Mesenchymal stem cell (in vitro differentiated cells and primary cell): ENCODE results near the gene SENP5.

Source experiments
- DNase-seq: peaks from one replicate; pipeline ENCODE4 v3.0.0-alpha.2; 2013
- H2AFZ ChIP-seq: one replicate; pipeline ENCODE4 v1.6.1; 2013; ENCODE audit warnings: low read depth, mild to moderate bottlenecking, control low read depth, inconsistent platforms, low read length, moderate library complexity
- H2AK5ac ChIP-seq: 2 replicates; pipeline ENCODE4 v1.6.1; 2013; ENCODE audit warnings: low read length, moderate library complexity, mild to moderate bottlenecking, inconsistent platforms; ENCODE audit not compliant: severe bottlenecking
- H2BK120ac ChIP-seq: one replicate; pipeline ENCODE4 v1.6.1; 2013; ENCODE audit warnings: low read depth, mild to moderate bottlenecking, inconsistent platforms, low read length, moderate library complexity
- H2BK12ac ChIP-seq, 2 experiments: one replicate each; pipeline ENCODE4 v1.6.1; 2013; ENCODE audit warnings: inconsistent platforms in 2 of 2, low read length in 2 of 2, mild to moderate bottlenecking in 2 of 2, moderate library complexity in 2 of 2, control low read depth in 1 of 2
- H2BK15ac ChIP-seq: one replicate; pipeline ENCODE4 v1.6.1; 2013; ENCODE audit warnings: mild to moderate bottlenecking, low read depth, inconsistent platforms; ENCODE audit not compliant: poor library complexity, severe bottlenecking
- H2BK5ac ChIP-seq: 2 replicates; pipeline ENCODE4 v1.6.1; 2013; ENCODE audit warnings: low read depth, mild to moderate bottlenecking, low read length, control low read depth, inconsistent platforms; ENCODE audit not compliant: poor library complexity, severe bottlenecking
- H3K14ac ChIP-seq, 2 experiments: one replicate each; pipeline ENCODE4 v1.6.1; 2013; ENCODE audit warnings: inconsistent platforms in 2 of 2, low read length in 2 of 2, control low read depth in 1 of 2, mild to moderate bottlenecking in 1 of 2, moderate library complexity in 1 of 2
- H3K18ac ChIP-seq, 2 experiments: one replicate each; pipeline ENCODE4 v1.6.1; 2013; ENCODE audit warnings: inconsistent platforms in 2 of 2, low read length in 2 of 2, control low read depth in 1 of 2, low read depth in 1 of 2, mild to moderate bottlenecking in 1 of 2
- H3K23ac ChIP-seq, 2 experiments: one replicate each; pipeline ENCODE4 v1.6.1; 2013; ENCODE audit warnings: inconsistent platforms in 2 of 2, low read length in 2 of 2, mild to moderate bottlenecking in 2 of 2, moderate library complexity in 2 of 2, control low read depth in 1 of 2
- H3K27ac ChIP-seq: 2 replicates; pipeline ENCODE4 v1.5.1; 2013; ENCODE audit warnings: mild to moderate bottlenecking, moderate library complexity, low read length, control low read depth, inconsistent platforms; ENCODE audit not compliant: poor library complexity, severe bottlenecking
- H3K27me3 ChIP-seq, 2 experiments: 2 replicates each; pipeline versions ENCODE4 v1.6.1 to v1.7.0; 2013; ENCODE audit warnings: low read length in 2 of 2, mild to moderate bottlenecking in 2 of 2, moderate library complexity in 2 of 2, control low read depth in 1 of 2, inconsistent platforms in 1 of 2; ENCODE audit not compliant: control insufficient read depth in 1 of 2, insufficient read depth in 1 of 2
- H3K36me3 ChIP-seq, 2 experiments: 2 replicates each; pipeline versions ENCODE4 v1.6.1 to v1.7.0; 2013; ENCODE audit warnings: low read length in 2 of 2, control low read depth in 1 of 2, inconsistent platforms in 1 of 2, low read depth in 1 of 2, mild to moderate bottlenecking in 1 of 2; ENCODE audit not compliant: insufficient read depth in 2 of 2, control insufficient read depth in 1 of 2
- H3K4ac ChIP-seq, 2 experiments: one replicate each; pipeline ENCODE4 v1.6.1; 2013; ENCODE audit warnings: inconsistent platforms in 2 of 2, low read length in 2 of 2, mild to moderate bottlenecking in 2 of 2, moderate library complexity in 2 of 2, control low read depth in 1 of 2, low read depth in 1 of 2
- H3K4me1 ChIP-seq: 2 replicates; pipeline ENCODE4 v1.6.1; 2013; ENCODE audit warnings: low read depth, low read length, control low read depth; ENCODE audit not compliant: control insufficient read depth, insufficient read depth
- H3K4me2 ChIP-seq: 2 replicates; pipeline ENCODE4 v1.6.1; 2013; ENCODE audit warnings: low read length, mild to moderate bottlenecking, inconsistent platforms; ENCODE audit not compliant: poor library complexity, severe bottlenecking
- H3K4me3 ChIP-seq, 2 experiments: 2 replicates each; pipeline versions ENCODE4 v1.5.1 to v1.7.0; 2013; ENCODE audit warnings: low read length in 2 of 2, mild to moderate bottlenecking in 2 of 2, control low read depth in 1 of 2, low read depth in 1 of 2; ENCODE audit not compliant: insufficient read depth in 1 of 2
- H3K79me1 ChIP-seq: replicated peaks from 2 replicates; pipeline ENCODE4 v1.6.1; 2013; ENCODE audit warnings: mild to moderate bottlenecking, control low read depth, low read length, inconsistent platforms; ENCODE audit not compliant: poor library complexity, severe bottlenecking
- H3K9ac ChIP-seq: 2 replicates; pipeline ENCODE4 v1.7.0; 2013; ENCODE audit warnings: mild to moderate bottlenecking, low read length, moderate library complexity
- H3K9me3 ChIP-seq: 2 replicates; pipeline ENCODE4 v1.7.0; 2013; ENCODE audit warnings: mild to moderate bottlenecking, low read length; ENCODE audit not compliant: control insufficient read depth
- H4K8ac ChIP-seq: one replicate; pipeline ENCODE4 v1.6.1; 2013; ENCODE audit warnings: inconsistent platforms, mild to moderate bottlenecking, low read length, moderate library complexity
- H4K91ac ChIP-seq: one replicate; pipeline ENCODE4 v1.6.1; 2013; ENCODE audit warnings: mild to moderate bottlenecking, low read length, inconsistent platforms
- WGBS: methylation state at CpG from one replicate; pipeline ENCODE4 v1.1.7; 2013; ENCODE audit warnings: mixed read lengths; 5-methylcytosine and 5-hydroxymethylcytosine counted together

The SENP5 gene

GRCh38 chr3:196927571-196928453 lies 60.1 kb downstream of the SENP5 start:
- Histone ChIP-seq H3K36me3 (peaks cover 24 to 74% of the 10 kb centered on the region in 2 experiments), H3K23ac (no peak overlapping the region), H3K14ac (no peak overlapping the region), H3K4me1 (no peaks in the 10 kb centered on the region), H4K8ac (no peak overlapping the region), H2BK5ac (no peak overlapping the region), H3K18ac (no peak overlapping the region), H3K79me1 (peaks cover 7% of the 10 kb centered on the region), H3K4ac (no peak overlapping the region), H3K27ac (no peak overlapping the region), H2BK120ac (no peak overlapping the region), H3K9me3 (no peaks in the 10 kb centered on the region), H4K91ac (no peak overlapping the region), H3K9ac (no peak overlapping the region), H2BK12ac (no peak overlapping the region), H2BK15ac (no peak overlapping the region), H3K27me3 (no peaks in the 10 kb centered on the region), H2AFZ (no peak overlapping the region), H3K4me3 (no peak overlapping the region), H3K4me2 (no peak overlapping the region), H2AK5ac (no peak overlapping the region)
- DNase-seq: no peak
- 95% methylated on average over 7 of the region's 7 CpGs for WGBS

GRCh38 chr3:196931157-196931556 lies 63.4 kb downstream of the SENP5 start:
- Histone ChIP-seq H3K4me3 (no peak overlapping the region), H2BK5ac (no peak overlapping the region), H3K4me1 (no peaks in the 10 kb centered on the region), H2BK12ac (no peak overlapping the region), H2AK5ac (no peak overlapping the region), H3K9ac (no peak overlapping the region), H3K27me3 (no peaks in the 10 kb centered on the region), H3K18ac (no peak overlapping the region), H3K4me2 (no peak overlapping the region), H4K8ac (no peak overlapping the region), H4K91ac (no peak overlapping the region), H3K79me1 (peaks cover 8% of the 10 kb centered on the region), H3K14ac (no peak overlapping the region), H3K27ac (no peak overlapping the region), H2BK15ac (no peak overlapping the region), H3K23ac (no peak overlapping the region), H2AFZ (no peak overlapping the region), H3K4ac (no peak overlapping the region), H3K36me3 (peaks cover 29 to 76% of the 10 kb centered on the region in 2 experiments), H3K9me3 (no peaks in the 10 kb centered on the region), H2BK120ac (no peak overlapping the region)
- DNase-seq: no peak
- 96% methylated on average over 1 of the region's 4 CpGs for WGBS

GRCh38 chr3:196931828-196932587 lies 64.3 kb downstream of the SENP5 start:
- Histone ChIP-seq H2BK120ac (no peak overlapping the region), H2BK15ac (no peak overlapping the region), H3K9me3 (no peaks in the 10 kb centered on the region), H3K23ac (no peak overlapping the region), H3K9ac (no peak overlapping the region), H3K18ac (no peak overlapping the region), H3K4me2 (no peak overlapping the region), H2BK5ac (no peak overlapping the region), H3K4me1 (no peaks in the 10 kb centered on the region), H4K91ac (no peak overlapping the region), H3K27ac (no peak overlapping the region), H3K36me3 (peaks cover 35 to 85% of the 10 kb centered on the region in 2 experiments), H3K27me3 (no peaks in the 10 kb centered on the region), H3K79me1 (peaks cover 14% of the 10 kb centered on the region), H3K14ac (no peak overlapping the region), H3K4ac (no peak overlapping the region), H2AK5ac (no peak overlapping the region), H2BK12ac (no peak overlapping the region), H4K8ac (no peak overlapping the region), H3K4me3 (no peak overlapping the region), H2AFZ (no peak overlapping the region)
- 95% methylated on average over 12 of the region's 12 CpGs for WGBS
- DNase-seq: no peak

- Histone ChIP-seq H3K4me3 (no peak overlapping the region), H3K27me3 (no peaks in the 10 kb centered on the region), H3K36me3 (peaks cover 40 to 91% of the 10 kb centered on the region in 2 experiments), H3K79me1 (peaks cover 18% of the 10 kb centered on the region), H3K4me2 (no peak overlapping the region), H2BK5ac (no peak overlapping the region), H2BK15ac (no peak overlapping the region), H2BK12ac (no peak overlapping the region), H4K8ac (no peak overlapping the region), H3K23ac (no peak overlapping the region), H3K4me1 (no peaks in the 10 kb centered on the region), H3K18ac (no peak overlapping the region), H3K27ac (no peak overlapping the region), H3K9ac (no peak overlapping the region), H2AFZ (no peak overlapping the region), H4K91ac (no peak overlapping the region), H2BK120ac (no peak overlapping the region), H3K9me3 (no peaks in the 10 kb centered on the region), H3K4ac (no peak overlapping the region), H2AK5ac (no peak overlapping the region), H3K14ac (no peak overlapping the region)
- 83% methylated on average over 2 of the region's 3 CpGs for WGBS
- no peak for DNase-seq
Observed at GRCh38 chr3:196932600-196932999, 64.9 kb downstream of the SENP5 start.
